Glutamatergic neuron (in vitro differentiated cells): ENCODE measurements around the gene MAP3K13. TPM values are rescaled to one million over a fixed set of nuclear protein-coding genes. Genes with fewer than 3 reads are reported as not detected.

Source experiments
- DNase-seq: peaks from one replicate; pipeline ENCODE4 v3.0.0; 2022
- H3K27ac Mint-ChIP-seq: one replicate; pipeline ENCODE4 v1.8.0; 2020; ENCODE audit warnings: mild to moderate bottlenecking, mixed read lengths, inconsistent platforms; ENCODE audit not compliant: unreplicated experiment
- H3K27me3 Mint-ChIP-seq: one replicate; pipeline ENCODE4 v1.8.0; 2020; ENCODE audit warnings: mild to moderate bottlenecking, moderate library complexity, mixed read lengths, inconsistent platforms; ENCODE audit not compliant: unreplicated experiment
- H3K36me3 Mint-ChIP-seq: one replicate; pipeline ENCODE4 v1.8.0; 2020; ENCODE audit warnings: mild to moderate bottlenecking, mixed read lengths, inconsistent platforms; ENCODE audit not compliant: unreplicated experiment
- H3K4me1 Mint-ChIP-seq: one replicate; pipeline ENCODE4 v1.8.0; 2020; ENCODE audit warnings: mild to moderate bottlenecking, low read depth, mixed read lengths, inconsistent platforms; ENCODE audit not compliant: unreplicated experiment
- H3K4me3 Mint-ChIP-seq: one replicate; pipeline ENCODE4 v1.8.0; 2020; ENCODE audit warnings: mild to moderate bottlenecking, mixed read lengths, inconsistent platforms; ENCODE audit not compliant: unreplicated experiment
- H3K9me3 Mint-ChIP-seq: one replicate; pipeline ENCODE4 v1.8.0; 2020; ENCODE audit warnings: mild to moderate bottlenecking, moderate library complexity, mixed read lengths, inconsistent platforms; ENCODE audit not compliant: unreplicated experiment
- total RNA-seq: library from RNA; stranded (reverse); fragmentation: NEBNext Ultra II Directional; extraction: Animal tissue kit (Norgen Biotek cat#: 25700); gene quantifications from one replicate; pipeline ENCODE4 v1.2.1, GENCODE V29; 2021; ENCODE audit not compliant: unreplicated experiment
- TF ChIP-seq, protein P1 (sequence below): fragments of 200-600 bp; sonication (generic); IDR thresholded peaks from one replicate; pipeline ENCODE4 v1.5.0; 2021; ENCODE audit not compliant: partially characterized antibody, unreplicated experiment

MAP3K13 gene
- total RNA-seq, 1 donor from 2014 or later = 110 TPM

DNA sequence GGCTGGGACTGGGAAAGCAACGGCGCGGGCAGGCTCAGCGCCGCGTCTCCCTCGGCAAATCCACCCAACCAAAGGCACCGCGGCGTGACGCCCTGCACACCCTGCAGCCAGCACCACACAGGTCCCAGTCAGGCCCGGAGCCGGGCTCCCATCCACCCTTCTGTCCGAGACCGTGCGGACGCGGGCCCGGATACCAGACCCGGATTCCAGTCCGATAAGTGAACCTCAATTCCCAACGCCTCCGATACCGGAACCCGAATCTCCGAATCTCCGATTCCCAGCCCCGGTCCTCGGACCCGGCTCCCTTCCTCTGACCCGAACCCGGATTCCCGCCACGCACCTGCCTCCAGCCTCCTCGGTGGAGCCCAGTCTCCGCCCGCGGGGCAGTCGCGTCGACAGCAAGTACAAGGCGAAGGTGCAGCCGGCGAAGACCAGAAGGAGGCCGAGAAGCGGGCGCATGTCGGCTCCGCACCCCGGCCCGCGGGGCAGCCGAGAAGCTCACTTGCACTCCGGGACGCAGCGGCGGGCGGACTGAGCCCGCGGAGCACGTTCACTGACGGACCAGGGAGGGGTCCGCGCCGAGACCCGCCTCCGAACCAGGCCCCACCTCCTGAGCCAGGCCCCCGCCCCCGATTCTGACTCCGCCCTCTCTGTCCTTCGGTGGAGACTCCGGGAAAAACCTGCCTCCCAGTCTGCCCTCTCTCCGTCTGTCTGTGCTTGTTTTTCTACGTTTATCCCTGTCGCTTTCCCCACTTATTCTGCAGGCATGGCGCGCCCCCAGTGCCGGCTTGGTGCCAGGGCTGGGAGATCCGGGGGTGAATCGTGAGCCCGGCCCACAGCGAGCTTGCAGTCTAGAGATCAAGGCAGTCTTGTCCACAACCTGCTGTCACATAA lies 135.8 kb downstream of the MAP3K13 start, which contains the start of gene TMEM41A:
Gene TMEM41A, minus strand, starts transcription at position 533 of the 894 bp plus-strand sequence. Its CDS starts 74 bp downstream, at position 459.
- peaks cover 9% of the 10 kb centered on the region for H3K9me3 Mint-ChIP-seq

DNA sequence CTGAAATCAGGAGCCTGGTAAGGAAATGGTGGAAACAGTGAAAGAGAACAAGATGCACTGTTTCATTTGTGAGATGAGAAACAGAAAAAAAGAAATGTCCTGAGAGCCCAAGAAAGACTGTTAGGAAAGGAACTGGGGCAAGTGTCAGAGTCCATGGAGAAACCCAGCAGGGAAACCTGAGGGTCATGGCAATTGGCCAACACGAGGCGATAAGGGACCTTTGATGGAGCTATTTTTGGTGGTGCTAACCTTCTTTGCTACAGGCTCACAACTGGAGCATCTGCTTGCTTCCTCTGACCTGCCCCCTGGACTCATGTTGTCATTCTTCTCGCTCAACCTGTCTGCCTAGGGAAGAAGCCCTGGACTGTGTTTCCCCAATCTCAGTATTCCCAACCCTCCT lies 140.1 kb downstream of the MAP3K13 start:
- TF ChIP-seq, protein P1, sequence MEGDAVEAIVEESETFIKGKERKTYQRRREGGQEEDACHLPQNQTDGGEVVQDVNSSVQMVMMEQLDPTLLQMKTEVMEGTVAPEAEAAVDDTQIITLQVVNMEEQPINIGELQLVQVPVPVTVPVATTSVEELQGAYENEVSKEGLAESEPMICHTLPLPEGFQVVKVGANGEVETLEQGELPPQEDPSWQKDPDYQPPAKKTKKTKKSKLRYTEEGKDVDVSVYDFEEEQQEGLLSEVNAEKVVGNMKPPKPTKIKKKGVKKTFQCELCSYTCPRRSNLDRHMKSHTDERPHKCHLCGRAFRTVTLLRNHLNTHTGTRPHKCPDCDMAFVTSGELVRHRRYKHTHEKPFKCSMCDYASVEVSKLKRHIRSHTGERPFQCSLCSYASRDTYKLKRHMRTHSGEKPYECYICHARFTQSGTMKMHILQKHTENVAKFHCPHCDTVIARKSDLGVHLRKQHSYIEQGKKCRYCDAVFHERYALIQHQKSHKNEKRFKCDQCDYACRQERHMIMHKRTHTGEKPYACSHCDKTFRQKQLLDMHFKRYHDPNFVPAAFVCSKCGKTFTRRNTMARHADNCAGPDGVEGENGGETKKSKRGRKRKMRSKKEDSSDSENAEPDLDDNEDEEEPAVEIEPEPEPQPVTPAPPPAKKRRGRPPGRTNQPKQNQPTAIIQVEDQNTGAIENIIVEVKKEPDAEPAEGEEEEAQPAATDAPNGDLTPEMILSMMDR = no peak
- Mint-ChIP-seq H3K27ac (no peak overlapping the region), H3K4me1 (no peaks in the 10 kb centered on the region), H3K27me3 (peaks cover 11% of the 10 kb centered on the region), H3K9me3 (peaks cover 8% of the 10 kb centered on the region), H3K36me3 (peaks cover 5% of the 10 kb centered on the region), H3K4me3 (no peak overlapping the region)
- no peak for DNase-seq

More for the DNA sequence above, 135.8 kb downstream of the MAP3K13 start, which contains the start of gene TMEM41A:
- peak within 1 kb of the TSS; percentile 97 for H3K27ac Mint-ChIP-seq
- H3K4me3 Mint-ChIP-seq = peak within 1 kb of the TSS; percentile 99
- peaks cover 11% of the 10 kb centered on the region for H3K27me3 Mint-ChIP-seq
- peaks cover 5% of the 10 kb centered on the region for H3K36me3 Mint-ChIP-seq
- peaks cover 1% of the 10 kb centered on the region for H3K4me1 Mint-ChIP-seq
- TF ChIP-seq, protein P1 = no peak
- DNase-seq = peak; percentile 98

GRCh38 chr3:185503521-185503920 lies 140.6 kb downstream of the MAP3K13 start:
- peaks cover 9% of the 10 kb centered on the region for H3K27me3 Mint-ChIP-seq
- peaks cover 6% of the 10 kb centered on the region for H3K9me3 Mint-ChIP-seq
- H3K4me1 Mint-ChIP-seq = no peaks in the 10 kb centered on the region
- H3K36me3 Mint-ChIP-seq = peaks cover 5% of the 10 kb centered on the region
- H3K4me3 Mint-ChIP-seq = no peak overlapping the region
- H3K27ac Mint-ChIP-seq = no peak overlapping the region
- DNase-seq = no peak
- TF ChIP-seq, protein P1 = no peak

- Mint-ChIP-seq H3K27me3 (peaks cover 7% of the 10 kb centered on the region), H3K4me1 (no peaks in the 10 kb centered on the region), H3K27ac (no peak overlapping the region), H3K9me3 (peaks cover 2% of the 10 kb centered on the region), H3K4me3 (no peak overlapping the region), H3K36me3 (peaks cover 5% of the 10 kb centered on the region)
- TF ChIP-seq, protein P1 = no peak
- DNase-seq = no peak
These were observed 141.7 kb downstream of the MAP3K13 start for GRCh38 chr3:185504636-185505035.

- H3K27me3 Mint-ChIP-seq = peaks cover under 1% of the 10 kb centered on the region
- no peak overlapping the region for H3K27ac Mint-ChIP-seq
- TF ChIP-seq, protein P1 = no peak
- no peaks in the 10 kb centered on the region for H3K4me1 Mint-ChIP-seq
- DNase-seq = no peak
- H3K9me3 Mint-ChIP-seq = peaks cover under 1% of the 10 kb centered on the region
- no peak overlapping the region for H3K4me3 Mint-ChIP-seq
- no peaks in the 10 kb centered on the region for H3K36me3 Mint-ChIP-seq
These were observed 144.9 kb downstream of the MAP3K13 start for GRCh38 chr3:185507883-185508282.
